Embryonic facial prominence (tissue), 1 donor: Measurements from ENCODE around the gene PLEK.
"Not testable (repeated sequence)": the region's sequence is repeated elsewhere in the genome, so short reads cannot be mapped to it uniquely, and the experiment has no call there.

Experiments used
- DNase-seq: peaks from one replicate; pipeline ENCODE4 v3.0.0-alpha.2; 2016; ENCODE audit errors: extremely low spot score

The PLEK gene

DNA sequence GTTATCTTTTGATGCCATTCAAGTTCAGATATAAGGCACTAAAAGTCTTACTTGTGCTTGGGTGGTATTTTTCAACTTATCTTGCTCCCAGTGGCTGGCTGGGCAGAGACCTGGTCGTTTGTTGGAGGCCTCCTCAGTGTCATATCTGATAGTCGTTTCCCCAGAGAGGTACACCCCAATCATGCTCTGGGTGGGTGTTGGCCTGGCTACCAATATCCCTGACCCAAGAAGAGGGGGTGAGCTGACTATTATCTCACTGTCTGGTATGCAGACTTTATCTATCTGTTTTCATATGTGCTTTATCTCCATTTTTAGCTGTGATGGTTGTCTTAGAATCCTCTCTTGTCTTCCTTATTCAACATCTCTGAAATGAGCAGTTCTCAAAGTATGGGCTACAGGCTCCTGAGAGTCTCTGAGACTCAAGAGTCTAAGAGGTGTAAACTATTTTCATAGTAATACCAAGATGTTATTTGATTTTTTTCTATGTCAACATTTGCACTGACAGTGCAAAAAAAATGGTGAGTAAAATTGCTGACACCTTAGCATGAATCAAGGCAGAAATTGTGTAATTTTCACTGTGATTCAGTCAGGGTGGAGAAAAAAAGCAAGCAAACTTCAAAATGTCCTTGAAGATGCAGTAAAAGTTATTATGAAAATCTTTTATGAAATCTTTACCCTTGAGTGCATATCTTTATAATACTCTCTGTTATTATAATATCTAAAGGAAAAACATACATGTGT lies 12.3 kb upstream of the PLEK start:
- DNase-seq, result no peak

DNA sequence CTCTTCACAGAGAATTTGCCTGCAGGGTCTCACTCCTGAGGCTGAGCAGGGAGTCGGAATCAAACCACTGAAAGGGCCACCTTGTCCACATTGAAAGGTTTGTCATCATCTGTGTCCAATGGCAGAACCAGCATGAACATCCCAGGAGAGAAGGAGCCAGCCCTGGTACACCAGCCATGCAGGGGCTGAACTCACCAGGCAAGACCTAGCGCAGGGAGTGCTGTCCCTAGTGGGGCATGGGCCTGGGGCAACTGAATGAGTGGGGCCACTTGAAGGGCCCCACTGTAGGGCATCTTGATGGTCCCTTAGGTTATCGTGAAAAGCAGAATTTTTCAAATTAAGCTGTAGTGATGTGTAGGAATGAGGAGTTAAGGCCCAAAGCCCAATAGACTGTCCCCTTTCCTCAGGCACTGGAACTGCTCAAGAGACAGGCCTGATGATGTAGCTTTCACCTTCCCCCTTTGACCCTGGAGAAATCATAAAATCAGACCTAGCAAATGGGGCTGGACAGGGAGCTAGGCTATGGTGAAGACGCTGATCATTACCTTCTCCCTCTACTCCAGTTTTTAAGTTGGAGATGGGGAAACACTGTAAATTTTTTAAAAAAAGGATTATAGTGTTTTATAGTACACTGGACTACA lies 8.4 kb upstream of the PLEK start:
- DNase-seq, result no peak

DNA sequence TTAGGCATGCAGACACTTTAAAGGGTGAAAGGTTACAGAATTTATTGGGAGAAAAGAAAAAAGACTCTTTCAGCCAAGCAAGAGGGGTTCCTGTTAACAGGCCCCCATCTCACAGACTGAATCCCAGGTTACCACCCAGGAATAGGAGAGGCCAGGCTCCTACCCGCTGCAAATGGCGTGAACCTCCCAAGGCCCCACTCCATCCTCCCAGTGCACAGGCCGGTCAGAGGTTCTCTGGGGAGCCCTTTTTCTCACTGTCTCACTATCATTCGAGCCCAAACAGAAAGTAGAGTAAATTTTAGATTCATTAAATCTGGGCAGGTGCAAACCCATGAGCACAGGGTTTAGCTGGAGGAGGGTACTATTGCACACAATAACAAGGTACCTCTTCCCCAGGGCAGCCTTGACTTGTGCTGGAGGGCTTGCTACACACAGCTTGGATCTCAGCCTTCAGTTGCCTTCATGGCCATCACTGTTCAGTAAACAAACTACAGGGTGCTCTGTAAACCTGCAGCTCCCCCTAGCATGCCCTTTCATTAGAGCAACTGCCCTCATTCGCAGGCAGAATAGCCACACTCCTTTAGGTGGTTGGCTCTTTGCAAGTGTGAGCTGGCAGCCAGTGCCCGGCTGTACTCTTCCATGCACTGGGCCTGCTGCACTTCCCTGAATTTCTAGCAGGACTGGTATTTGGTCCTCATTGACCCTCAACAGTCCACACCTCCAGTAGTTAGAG lies 7.3 kb upstream of the PLEK start:
- no peak for DNase-seq

DNA sequence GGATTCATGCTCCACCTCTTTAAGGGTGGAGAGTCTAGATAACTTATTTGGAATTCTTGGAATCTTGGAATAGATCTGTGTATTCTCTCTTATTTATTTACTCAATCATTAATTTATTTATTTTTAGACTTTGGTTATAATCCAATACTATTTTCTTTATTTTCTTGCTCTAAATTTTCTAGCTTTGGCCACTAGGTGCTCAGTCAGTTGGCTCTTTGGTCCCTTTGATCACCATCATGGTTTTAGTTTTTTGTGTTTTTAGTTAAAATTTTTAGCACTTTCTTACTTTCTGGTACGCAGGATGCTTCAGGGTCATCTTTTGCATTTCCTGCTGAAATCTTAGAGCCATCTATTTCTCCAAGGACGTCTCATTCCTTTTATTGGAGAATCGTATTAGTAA lies 5.2 kb upstream of the PLEK start:
- no peak for DNase-seq

DNA sequence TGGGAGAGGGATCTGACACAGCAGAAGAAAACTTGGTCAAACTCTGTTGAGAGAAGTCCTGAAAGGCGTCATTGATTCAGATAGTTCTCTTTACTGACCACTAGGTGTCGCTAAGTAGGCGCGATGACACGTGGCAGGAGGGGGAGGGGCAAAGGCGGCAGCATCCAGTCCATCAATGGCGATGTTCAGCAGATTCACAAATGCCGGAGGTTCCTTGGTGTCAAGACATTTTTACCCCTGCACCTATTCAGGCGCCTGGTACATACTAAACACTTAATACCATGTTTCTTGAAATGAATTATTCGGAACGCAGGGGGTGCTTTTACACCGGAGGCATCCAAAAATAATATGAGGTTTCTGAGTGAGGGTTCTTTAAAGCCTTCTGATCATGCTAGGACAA lies 3.0 kb upstream of the PLEK start:
- no peak for DNase-seq

DNA sequence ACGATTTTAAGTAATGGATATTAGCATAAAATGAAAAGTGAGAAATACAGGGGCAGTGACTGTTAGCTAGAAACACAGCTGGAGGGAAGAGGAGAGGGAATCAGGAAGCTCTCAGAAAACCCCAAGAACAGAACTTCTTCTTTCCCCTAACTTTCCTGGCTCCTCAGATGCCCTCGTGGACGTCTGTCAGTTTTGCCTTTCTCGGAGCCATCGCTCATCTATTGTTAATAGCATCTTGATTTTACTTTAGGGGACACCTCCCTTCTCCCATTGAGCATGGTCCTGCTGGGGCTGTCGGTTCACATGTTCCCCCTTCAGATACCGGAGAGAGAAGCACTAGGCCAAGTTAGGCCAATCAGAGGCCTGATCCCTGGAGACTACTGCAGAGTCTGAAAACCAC lies 2.3 kb upstream of the PLEK start:
- no peak for DNase-seq

DNA sequence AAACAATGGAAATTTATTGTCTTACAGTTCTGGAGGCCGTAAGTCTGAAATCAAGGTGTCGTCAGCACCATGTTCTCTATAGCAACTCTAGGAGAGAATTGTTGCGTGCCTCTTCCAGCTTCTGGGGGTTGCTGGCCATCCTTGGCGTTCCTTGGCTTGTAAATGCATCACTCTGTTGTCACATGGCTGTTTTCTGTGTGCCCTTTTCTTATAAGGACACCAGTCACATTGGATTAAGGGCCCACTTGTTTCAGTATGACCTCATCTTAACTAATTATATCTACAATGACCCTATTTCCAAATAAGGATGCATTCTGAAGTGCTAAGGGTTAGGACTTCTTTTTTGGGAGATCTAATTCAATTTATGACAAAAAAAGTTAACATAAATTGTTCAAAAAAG lies 1.4 kb upstream of the PLEK start:
- no peak for DNase-seq

DNA sequence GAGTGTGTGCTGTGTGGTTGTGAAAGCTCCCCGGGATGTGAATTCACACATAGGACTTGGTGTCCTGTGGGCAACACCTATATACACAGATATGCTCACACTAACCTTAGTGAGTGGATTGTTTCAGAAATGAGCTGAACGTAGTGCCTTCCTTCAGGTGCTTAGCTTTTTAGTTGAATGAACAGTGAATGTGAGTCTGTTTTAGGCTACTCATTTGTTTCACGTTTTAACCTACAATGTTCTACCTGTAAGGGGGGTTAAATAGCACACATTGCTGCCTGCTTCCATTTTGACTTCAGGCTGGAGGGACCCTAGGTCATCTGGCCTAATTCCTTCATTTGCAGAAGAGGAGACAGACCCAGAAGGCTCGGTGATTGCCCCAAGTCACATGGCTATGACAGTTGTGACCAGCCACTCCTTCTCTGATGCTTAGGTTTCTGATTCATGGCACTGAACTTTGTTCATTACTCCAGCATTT lies 1.0 kb downstream of the PLEK start:
- no peak for DNase-seq

DNA sequence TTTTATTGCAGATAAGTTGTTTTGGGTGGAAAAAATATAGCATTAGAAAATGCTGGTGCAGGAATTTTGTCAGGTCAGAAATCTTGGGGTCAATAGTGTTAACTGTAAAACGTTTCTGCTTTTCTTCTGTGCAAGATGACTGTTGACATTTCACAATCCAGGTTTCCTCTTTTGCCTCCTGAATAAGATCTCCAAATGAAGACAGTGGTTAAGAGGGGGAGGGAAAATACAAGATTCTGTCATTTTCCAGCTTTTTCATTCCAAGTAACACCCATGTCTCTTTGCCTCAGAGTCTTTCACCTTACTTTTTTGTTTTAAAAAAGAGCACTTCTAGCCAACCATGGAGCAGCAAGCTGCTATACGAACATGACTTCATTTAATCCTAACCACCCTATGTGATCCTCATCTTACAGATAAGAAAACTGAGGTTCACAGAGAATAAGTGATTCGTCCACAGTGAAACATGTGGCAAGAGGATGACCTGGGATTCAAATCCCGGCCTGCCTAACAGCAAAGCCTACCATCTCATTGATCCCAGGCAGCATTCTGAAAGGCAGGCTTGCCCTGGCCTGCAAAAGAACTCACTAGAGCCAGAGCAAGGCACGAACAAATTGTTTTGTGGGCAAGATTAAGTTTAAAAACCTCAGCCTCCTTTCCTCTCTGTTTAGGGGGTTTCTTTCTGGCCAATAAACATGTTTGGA lies 3.0 kb downstream of the PLEK start:
- DNase-seq, result no peak

DNA sequence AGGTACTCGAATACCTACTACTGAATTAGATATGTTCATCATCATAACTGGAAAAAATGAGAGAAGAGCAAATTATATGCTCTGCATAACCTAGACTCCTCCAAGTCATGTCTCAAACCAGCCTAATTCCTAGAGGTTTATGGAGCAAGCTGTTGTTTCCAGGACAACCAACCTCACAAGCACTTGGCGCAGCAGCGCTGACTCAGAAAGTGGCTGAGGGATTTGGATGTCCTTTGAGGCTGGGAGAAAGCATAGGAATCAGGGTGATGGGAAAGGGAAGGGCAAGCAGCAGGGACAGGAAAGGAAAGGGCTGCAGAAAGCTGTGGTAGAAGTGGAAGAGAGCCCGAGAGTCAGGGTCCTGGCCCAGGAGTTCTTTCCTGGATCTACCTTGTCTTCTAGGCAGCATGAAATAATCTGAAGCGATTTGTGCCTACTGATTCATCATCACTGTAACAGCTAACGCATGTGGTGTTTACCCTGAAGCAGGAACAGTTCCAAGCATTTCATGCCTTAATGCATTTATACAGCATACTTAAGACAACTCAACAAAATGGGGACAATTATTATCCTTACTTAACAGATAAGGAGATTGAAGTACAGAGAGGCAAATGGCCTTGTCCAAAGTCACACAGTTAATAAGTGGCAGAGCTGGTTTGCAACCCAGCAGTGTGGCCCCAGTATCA lies 3.7 kb downstream of the PLEK start:
- DNase-seq, result no peak

DNA sequence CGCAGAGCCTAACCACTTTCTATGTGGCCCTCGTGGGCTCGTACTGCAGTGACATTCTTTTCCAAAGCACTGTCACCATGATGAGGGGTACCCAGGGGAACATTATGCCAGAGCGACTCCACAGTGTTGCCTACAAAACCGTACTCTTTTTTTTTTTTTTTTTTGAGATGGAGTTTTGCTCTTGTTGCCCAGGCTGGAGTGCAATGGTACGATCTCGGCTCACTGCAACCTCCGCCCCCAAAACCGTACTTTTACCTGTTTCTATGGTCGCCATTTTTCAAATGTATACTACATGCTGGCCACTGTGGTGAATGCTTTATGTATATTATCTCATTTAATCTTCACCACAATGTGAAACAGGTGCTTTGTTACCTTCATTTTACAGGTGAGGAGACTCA lies 4.3 kb downstream of the PLEK start:
- no peak for DNase-seq

DNA sequence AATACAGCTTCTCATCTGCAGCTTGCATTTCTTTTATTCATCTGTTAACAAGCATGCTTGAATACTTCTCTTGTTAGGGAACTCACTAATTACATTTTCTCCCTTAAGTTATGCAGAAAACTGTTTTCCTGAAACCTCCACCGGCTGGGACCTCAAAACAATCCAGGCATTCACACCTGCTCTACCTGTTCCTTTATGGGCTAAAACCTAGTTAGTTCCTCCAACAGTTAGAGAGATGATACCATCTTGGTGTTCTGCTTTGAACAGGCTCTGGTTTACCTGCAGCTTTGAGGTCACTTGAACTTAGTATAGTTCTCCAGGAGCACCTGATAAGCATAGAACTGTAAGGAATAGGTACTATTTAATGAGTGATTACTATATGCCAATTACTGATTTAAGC lies 6.1 kb downstream of the PLEK start:
- no peak for DNase-seq

DNA sequence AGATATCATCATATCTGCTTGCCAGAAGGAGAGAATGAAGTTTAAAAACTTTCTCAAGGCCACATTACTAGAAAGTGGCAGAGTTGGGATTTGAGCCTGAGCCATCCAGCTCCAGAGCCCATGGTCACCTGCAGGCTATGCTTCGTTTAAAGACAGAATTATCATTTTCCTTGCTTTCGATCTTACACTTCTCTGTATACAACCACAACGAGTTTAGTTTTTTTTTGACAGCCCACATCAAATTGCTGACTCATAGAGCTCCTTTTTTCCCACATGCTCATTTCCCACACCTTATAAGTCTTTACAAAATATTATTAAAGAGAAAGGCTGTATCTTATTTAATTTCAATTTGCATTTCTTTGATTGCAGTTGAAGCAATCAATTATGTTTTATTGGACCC lies 6.5 kb downstream of the PLEK start:
- DNase-seq, result no peak

DNA sequence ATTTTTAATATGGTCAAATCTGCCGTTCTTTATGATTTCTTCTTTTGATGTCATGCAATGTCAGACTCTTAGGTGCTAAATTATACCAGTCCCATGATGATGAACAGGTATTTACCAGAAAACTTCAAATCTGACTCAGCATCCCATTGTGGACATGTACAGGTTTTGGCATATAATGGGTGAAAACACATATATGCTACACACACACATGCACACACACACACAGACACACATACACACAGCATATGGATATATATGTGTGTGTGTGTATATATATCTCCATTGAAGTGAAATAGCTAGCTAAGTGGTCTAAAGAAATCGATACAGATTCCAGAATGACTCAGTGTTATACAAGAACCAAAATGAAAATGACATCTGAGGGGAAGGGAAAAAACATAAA lies 7.4 kb downstream of the PLEK start:
- no peak for DNase-seq

DNA sequence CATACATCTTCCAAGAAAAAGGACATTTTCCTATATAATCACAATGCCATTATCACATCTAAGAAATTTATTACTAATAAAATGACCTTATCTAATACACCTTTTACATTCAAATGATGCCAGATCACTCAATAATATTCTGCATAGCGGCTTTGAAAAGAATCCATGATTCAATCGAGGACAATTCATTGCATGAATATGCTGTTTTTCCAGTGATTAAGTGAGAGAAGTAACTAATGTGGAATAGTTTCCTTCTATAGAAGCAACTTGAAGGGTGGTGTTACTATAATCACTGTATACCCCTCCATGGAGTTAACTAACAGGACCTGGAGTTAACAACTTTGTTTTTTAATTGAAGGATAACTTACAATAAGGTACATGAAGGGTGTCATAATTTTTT lies 9.1 kb downstream of the PLEK start:
- DNase-seq, result no peak

DNA sequence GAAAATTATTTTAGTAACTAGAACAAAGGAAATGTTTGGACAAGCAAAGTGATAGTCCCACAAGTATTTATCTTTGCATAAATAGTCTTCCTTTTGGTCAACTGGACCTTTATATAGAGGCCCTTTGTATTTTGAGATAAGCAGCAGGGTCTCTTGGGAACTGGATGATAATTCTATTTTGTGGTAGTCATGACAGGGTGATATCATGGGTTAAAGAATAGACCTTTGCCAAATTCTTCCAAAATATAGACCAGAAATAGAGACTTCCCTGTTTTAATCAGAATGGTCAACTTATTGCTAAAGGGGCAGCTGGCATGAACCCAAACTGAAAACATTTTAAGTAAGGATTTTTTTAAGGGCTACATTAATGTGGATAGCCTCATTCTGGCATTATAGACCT lies 10.5 kb downstream of the PLEK start:
- DNase-seq, result no peak

DNA sequence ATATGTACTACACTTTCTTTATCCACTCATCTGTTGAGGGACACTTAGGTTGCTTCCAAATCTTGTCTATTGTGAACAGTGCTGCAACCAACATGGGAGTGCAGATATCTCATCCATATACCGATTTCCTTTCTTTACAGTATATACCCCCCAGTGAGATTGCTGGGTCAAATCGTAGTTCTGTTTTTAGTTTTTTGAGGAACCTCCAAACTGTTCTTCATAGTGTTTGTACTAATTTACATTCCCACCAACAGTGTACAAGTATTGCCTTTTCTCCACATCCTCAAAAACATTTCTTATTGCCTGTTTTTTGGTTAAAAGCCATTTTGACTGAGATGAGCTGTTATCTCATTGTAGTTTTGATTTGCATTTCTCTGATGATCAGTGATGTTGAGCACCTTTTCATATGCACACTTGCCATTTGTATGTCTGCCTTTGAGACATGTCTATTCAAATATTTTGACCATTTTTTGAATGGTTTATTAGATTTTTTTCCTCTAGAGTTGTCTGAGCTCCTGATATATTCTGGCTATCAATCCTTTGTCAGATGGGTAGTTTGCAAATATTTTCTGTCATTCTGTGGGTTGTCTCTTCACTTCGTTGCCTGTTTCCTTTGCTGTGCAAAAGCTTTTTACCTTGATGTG lies 12.2 kb downstream of the PLEK start:
- DNase-seq, result no peak

DNA sequence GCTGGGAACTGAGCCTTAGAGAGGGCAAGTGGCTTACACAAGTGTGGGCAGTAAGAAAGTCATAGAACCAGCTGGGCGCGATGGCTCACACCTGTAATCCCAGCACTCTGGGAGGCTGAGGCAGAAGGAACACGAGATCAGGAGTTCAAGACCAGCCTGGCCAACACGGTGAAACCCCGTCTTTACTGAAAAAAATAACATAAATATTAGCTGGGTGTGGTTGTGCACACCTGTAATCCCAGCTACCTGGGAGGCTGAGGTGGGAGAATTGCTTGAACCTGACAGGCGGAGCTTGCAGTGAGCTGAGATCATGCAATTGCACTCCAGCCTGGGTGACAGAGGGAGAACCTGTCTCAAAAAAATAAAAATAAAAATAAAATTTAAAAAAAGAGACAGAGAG lies 13.7 kb downstream of the PLEK start:
- not testable (repeated sequence) for DNase-seq

DNA sequence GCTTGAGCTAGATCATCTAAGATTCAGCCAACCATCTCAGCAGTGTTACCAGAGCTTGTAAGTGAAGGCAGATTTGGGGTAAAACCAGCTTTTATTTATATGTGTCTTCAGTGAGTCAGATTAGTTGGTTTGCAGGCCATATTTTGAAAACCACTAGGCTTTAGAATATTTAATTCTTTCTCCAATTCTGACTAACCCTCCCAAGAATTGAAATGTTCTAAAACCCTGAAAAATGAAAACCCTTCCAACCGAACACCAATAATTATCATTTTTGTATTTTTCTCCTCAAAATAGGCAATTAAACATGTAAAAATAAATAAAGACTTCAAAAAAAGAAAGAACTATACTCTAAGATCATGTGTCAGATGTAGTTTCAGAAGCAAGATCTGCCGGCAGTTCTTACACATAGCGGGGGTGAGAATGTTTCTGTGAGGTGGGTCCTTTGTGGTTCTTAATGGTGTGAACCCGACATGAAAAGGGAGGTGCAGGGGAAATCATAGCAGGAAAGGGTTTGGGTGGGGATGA lies 14.2 kb downstream of the PLEK start:
- DNase-seq, result no peak

DNA sequence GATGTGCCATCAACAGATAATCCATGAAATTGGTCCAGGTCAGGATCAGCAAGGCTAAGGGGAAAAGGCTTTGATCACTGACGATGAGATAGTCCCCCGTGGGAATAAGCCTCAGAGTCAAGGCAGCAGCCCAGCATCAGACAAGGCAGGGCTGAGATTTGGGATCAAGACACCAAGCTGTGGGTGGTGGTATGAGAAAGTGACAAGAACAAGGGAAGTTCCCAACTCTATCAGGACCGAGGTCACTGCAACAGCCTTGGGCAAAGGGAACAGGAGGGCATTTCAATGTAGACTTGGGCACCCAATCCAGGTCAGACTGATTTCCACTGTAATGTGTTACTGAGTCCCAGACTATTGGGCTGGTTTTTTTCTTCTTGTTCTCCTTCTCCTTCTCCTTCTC lies 18.7 kb downstream of the PLEK start:
- DNase-seq, result no peak

DNA sequence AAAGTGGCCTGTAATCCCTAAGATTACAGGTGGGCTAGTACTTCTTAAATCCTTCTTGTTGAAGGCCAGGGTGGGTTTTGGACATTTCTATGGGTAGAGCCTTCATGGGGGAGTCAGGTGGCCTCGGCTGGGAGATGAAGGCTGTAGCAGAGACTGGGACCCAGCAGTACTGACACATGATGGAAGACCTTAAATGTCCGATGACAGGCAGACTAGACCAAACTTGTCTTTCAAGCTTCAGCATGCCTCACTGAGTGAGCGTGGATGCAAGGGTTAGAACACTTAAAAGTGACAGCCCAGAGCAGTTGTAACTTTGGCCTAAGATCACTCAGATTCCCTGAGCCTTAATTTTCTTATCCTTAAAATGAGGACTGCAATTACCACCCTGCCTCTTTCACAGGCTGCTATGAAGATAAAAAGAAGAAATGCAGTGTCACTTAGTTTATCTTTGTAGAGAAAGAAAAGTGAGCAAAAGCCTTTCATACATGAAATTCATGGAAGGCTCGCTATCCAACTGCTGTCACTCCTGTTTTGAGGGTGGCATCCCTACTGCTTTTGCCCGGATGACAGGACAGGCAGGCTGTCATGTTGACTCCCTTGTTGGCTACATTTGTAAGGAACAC lies 19.5 kb downstream of the PLEK start:
- DNase-seq, result no peak
